Adipose tissue (tissue), 3 donors: ENCODE data around the gene BMF. TPM values are rescaled to one million over a fixed set of nuclear protein-coding genes. Genes with fewer than 3 reads are reported as not detected.
"Not testable (repeated sequence)": the region's sequence is repeated elsewhere in the genome, so short reads cannot be mapped to it uniquely, and the experiment has no call there.

Experiments used
- H3K27ac ChIP-seq: one replicate; pipeline ENCODE4 v1.5.1; 2013; ENCODE audit warnings: low read depth, low read length
- WGBS, 3 donors: extraction: QIAGEN DNeasy Blood & Tissue Kit; methylation state at CpG; one replicate each; pipeline ENCODE4 v1.1.7; 2013; 5-methylcytosine and 5-hydroxymethylcytosine counted together
- polyA plus RNA-seq, 3 donors: library from polyadenylated mRNA; stranded (reverse); fragments of 200-250 nt; gene quantifications; one replicate each; pipeline ENCODE4 v1.2.3, GENCODE V29; 2013
- donor health status: healthy with polysubstance abuse.
- donor health status: Bipolar disorder and iron deficiency.
- donor health status: healthy.

The BMF gene
- polyA plus RNA-seq, 3 donors, result 1.9 to 7.3 (median 3.5) TPM

DNA sequence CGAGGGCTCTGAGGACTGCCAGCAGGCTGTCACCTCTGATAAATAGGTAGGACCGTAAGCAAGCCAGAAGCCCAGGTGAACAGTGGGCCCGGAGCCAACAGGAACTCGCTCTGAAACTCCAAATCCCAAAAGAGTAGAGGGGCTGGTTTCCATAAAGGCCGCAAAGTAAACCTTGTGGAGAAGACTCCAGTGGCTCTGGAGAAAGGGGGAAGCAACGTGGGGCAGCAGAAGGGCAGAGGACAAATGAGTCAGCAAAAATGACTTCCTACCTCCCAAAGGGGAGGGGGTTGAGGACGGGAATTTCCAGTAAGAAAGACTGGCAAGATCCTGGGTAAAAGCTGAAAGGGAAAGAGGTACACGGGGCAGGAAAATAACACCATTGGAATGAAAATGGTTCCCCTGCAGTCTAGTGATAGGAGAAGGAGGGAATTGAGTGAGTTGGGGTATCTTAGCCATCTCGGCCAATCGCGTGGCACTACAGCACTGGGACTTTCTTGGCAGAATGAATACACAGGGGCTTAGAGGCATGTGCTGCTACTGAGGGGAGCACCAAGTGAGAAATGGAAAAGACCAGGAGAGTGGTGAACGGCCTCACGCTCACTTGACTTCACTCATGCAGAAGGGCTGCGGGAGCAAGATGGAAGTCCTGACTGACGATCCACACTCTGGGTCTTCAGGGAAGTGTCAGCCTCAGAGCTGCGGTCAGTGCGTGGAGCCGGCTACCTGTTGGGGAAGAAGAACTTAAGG is 33.2 kb downstream of the BMF start:
- WGBS, 3 donors, result 62 to 74% (median 72%) methylated on average over 17 to 18 of the region's 18 CpGs
- no peak overlapping the region for H3K27ac ChIP-seq

DNA sequence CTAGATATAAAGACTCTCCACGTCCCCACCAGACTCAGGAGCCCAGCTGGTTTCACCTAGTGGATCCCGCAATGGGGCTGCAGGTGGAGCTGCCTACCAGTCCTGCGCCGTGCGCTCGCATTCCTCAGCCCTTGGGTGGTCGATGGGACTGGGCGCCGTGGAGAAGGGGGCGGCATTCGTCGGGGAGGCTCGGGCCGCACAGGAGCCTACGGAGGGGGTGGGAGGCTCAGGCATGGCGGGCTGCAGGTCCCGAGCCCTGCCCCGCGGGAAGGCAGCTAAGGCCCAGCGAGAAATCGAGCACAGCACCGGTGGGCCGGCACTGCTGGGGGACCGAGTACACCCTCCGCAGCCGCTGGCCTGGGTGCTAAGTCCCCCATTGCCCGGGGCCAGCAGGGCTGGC is 34.0 kb downstream of the BMF start:
- WGBS, 3 donors, result 92 to 96% (median 93%) methylated on average over 15 to 20 of the region's 27 CpGs
- H3K27ac ChIP-seq, result not testable (repeated sequence)

DNA sequence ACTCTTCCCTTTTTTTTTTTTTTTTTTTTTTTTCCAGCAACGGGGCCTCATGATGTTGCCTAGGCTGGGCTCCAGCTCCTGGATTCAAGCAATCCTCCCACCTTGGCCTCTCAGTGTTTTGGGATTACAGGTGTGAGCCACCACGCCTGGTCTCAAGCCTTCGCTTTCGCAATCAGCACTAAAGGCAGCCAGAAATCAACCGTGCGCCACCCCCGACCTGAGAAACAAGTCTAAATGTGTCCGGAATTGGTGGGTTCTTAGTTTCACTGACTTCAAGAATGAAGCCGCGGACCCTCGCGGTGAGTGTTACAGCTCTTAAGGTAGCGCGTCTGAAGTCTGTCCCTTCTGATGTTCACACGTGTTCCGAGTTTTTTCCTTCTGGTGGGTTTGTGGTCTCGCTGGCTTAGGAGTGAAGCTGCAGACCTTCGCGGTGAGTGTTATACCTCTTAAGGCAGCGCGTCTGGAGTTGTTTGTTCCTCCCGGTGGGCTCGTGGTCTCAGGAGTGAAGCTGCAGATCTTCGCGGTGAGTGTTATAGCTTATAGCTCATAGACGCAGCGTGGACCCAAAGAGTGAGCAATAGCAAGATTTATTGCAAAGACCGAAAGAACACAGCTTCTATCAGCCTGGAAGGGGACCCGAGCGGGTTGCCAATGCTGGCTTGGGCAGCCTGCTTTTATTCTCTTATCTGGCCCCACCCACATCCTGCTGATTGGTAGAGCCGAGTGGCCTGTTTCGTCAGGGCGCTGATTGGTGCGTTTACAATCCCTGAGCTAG is 34.8 kb downstream of the BMF start:
- 69 to 85% (median 78%) methylated on average over 34 of the region's 34 CpGs for WGBS, 3 donors
- not testable (repeated sequence) for H3K27ac ChIP-seq

DNA sequence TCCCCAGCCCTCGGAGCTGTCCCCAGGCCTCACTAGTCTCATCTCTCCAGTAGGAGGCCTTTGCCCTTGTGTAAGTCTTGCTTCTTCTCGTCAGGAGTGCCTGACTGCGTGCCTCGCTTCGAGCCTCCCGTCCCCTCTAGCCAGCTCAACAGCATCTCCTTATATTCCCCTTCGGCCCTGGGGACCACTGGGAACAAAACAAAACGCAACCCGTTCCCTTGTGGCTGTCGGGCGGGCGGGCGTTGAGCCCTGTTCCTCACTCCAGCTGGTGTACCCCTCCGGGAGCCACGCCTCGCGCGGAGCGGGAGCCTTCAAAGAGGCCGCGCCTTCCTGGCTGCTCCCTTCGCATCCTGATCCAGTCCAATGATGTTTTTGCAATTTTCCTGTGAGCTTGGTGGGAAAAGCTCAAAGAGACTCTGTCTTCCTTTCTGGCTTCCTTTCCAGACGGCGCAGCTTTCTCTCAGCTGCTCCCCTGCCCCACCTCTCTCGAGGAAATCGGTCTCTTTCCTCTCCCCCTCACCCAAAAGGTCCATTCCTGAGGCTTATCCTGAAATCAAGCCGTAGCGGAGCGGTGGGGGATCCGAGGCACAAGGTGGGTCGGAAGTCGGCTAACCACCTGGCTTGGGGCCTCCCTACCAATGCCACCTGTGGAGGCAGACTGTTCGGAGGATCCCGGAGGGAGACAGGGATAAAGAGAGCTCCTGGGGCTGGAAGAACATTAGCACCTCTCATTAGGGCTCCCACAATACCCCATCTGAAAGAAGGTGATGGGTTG is 36.3 kb downstream of the BMF start:
- no peak overlapping the region for H3K27ac ChIP-seq
- 53 to 85% (median 68%) methylated on average over 34 of the region's 34 CpGs for WGBS, 3 donors

DNA sequence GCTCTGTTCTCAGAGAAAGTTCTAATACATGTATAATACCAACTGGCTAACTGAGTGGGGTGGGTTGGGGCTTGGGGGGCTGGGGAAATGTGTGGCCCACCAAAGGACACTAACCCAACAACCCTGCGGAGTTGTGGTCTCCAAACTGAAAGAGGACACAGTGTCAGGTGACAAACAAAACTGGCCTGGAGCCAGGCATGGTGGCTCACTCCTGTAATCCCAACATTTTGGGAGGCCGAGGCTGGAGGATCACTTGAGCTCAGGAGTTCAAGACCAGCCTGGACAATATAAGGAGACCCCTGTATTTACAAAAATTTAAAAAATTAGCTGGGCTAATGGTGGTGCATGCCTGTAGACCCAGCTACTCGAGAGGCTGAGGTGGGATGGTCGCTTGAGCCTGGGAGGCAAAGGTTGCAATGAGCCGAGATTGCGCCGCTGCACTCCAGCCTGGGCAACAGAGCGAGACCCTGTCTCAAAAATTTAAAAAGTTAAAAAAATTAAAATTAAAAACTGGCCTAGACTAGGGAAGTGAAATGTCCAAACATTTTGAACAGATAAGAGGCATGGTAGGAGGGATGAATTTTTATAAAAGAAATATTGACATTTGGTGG is 38.0 kb downstream of the BMF start:
- no peak overlapping the region for H3K27ac ChIP-seq
- WGBS, 3 donors, result 95 to 98% (median 96%) methylated on average over 8 of the region's 8 CpGs

DNA sequence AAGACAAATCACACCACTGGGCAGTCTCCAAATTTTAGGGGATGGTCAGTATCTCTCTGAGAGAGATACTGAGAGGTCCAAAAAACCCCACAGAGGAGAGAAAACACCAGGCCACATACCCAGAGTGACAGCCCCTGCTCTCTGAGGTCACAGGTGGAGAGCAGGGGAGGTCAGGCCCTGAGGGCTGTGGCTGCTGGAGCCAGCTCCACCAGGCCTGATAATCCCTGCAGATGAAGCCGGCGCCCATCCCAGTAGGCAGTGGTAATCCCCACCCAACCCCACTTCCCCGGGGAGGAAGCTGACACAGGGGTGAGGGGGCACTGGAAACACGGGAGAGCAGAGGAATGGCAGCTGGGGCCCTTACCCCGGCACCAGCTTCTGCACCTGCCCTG is 38.5 kb downstream of the BMF start:
- WGBS, 3 donors, result 69 to 77% (median 70%) methylated on average over 5 of the region's 5 CpGs
- no peak overlapping the region for H3K27ac ChIP-seq

DNA sequence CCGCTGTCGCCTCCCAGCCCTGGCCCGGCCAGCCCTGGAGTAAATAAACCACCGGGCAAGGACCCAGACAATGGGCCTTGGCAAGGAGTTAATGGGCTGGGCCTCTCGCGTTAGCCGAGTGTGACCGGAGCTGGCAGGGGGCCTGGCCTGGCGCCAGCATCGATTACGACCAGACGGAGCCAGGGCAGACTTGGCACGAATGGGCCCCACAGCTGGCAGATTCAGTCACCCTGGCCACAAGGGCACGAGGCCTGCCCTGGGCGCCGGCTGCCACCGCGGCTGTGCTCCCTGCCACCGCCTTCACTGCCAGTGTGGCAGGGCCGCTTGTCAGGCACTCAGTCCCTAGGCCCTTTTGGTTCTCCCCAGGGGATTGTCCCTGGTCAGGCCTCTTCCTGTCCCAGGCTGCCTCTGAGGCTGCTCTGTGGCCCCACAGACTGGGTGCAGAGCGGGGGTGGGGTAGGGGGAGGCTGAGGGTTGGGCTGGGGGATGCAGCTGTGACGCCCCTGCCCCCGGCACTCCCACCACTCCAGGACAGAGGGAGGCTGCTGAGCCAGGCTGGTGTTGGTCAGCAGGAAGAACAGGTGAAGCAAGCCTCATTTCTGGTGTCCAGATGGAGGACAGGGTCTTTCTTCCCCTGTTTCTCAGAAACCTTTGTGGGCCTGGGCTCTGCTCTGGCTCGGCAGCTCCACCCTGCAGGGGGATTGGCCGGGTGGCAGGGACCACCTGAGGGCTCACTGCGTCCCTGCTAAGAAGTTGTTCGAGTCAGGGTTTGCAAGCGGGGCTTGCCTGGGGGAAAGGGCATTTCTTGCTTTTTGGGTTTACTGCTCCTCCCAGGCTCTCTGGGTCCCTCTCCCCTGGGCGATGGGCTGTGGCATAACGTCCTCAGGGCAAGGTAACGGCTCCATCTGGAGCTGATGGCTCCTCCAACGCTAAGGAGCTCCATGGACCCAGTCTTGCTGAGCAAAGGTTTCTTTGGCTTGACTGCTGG is 39.2 kb downstream of the BMF start:
- H3K27ac ChIP-seq, result no peak overlapping the region
- 27 to 44% (median 42%) methylated on average over 32 of the region's 32 CpGs for WGBS, 3 donors

DNA sequence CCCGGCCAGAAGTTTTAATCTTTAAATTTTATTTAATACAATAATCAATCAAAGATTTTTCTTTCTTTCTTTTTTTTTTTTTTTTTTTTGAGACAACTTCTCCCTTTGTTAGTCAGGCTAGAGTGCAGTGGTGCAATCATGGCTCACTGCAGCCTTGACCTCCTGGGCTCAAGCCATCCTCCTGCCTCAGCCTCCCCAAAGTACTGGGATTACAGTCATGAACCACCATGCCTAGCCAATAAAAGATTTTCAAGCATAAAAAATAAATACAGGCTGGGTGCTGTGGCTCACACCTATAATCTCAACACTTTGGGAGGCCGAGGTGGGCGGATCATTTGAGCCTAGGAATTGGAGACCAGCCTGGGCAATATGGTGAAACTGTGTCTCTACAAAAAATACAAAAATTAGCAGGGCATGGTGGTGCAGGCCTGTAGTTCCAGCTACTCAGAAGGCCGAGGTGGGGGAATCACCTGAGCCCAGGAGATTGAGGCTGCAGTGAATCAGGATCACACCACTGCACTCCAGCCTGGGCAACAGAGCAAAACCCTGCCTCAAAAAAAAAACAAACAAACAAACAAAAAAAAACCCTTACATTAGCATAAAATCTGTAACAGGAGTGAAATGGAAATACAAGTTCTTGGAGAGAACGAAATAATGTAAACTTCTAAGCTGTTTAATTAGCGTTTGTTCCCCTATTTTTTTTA is 40.6 kb downstream of the BMF start:
- 67 to 94% (median 87%) methylated on average over 6 of the region's 6 CpGs for WGBS, 3 donors
- H3K27ac ChIP-seq, result no peak overlapping the region

DNA sequence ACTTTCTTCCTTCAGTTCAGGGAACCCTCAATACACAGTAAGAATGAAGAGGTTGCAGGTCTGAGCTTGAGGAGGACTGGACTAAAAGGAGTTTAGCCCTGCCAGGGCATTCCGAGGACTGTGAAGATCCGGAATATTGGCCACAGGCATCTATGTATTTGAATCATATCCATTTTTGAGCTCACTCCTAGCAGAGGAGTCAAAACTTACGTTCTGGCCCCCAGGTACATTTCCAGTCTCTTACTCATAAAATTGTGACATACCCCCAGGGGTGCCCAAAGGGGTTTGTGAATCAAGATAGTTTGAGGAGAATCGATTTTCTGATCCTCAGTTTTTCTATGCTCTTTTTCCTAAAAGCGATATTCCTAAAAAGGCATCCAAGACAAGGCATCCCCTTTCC is 42.1 kb downstream of the BMF start:
- no peak overlapping the region for H3K27ac ChIP-seq
- 88 to 91% (median 89%) methylated on average over 5 of the region's 5 CpGs for WGBS, 3 donors

DNA sequence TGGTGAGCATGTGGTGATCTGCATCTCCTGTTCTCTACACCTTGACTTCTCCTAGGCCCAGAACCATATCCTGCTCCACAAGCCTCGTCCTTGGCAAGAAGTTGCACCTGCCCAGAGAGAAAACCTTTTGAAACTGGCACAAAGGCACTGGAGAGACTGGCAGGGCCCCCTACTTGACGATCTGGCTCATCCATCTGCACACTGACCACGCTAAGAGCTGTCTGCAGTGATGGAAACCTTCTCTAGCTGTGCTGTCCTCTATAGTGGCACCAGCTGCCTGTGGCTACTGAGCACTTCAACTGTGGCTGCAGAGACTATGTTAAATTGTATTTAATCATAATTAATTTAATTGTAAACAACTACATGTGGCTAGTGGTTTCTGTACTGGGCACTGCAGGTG is 43.5 kb downstream of the BMF start:
- WGBS, 3 donors, result 76 to 95% (median 87%) methylated on average over 3 of the region's 3 CpGs

DNA sequence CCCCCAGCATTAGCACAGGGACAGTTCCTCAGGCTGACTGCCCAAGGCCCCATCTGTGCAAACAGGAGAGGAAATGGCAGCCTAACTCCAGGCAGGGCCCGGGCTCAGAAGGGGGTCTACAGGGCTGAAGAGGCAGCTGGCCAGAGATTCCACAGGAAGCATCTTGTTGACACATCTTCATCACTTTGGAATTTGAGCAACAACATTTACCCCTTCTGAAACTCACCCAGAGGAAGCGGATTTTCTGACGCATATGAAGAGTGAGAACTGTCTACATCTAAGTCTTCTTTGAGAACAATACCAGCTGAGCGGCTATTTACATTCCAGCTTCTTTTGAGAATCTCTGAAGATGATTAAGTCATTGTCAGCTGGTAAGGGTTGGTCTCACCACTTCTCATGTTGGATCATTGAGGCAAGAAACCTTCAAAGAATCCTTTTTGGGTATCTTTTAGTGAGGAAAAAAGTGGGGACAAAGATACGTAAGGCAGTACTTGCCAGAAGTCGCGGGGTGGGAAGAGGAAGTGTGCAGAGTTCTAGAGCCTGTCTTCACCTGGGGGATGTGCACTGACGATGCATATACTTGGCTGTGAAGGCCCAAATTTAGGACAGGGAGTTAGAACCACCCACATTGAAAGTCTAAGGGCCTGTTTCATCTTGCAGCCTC is 44.3 kb downstream of the BMF start:
- H3K27ac ChIP-seq, result no peak overlapping the region
- 80 to 88% (median 84%) methylated on average over 8 of the region's 8 CpGs for WGBS, 3 donors

More for the DNA sequence above, 43.5 kb downstream of the BMF start:
- no peak overlapping the region for H3K27ac ChIP-seq

DNA sequence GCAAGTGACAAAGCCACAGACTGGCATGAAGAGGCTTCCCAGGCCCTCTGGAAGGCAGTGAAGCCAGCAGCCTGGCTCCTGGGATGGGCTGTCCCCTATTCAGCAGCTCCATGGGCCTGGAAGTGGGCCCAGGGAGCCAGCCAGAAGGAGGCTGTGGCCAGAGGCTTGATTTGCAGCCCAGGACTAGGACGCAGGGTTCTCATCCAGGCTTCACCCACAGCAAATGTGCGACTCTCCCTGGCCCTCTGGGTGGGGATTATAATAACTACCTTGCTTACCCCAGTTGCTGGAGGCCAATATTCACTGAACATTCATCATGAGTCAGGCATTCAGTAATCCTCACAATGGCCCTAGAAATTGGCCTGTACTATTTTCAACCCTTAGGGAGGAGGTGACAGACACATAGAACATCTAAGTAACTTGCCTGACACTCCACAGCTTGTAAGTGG is 45.1 kb downstream of the BMF start:
- 79 to 97% (median 82%) methylated on average over 2 of the region's 2 CpGs for WGBS, 3 donors
- H3K27ac ChIP-seq, result no peak overlapping the region

DNA sequence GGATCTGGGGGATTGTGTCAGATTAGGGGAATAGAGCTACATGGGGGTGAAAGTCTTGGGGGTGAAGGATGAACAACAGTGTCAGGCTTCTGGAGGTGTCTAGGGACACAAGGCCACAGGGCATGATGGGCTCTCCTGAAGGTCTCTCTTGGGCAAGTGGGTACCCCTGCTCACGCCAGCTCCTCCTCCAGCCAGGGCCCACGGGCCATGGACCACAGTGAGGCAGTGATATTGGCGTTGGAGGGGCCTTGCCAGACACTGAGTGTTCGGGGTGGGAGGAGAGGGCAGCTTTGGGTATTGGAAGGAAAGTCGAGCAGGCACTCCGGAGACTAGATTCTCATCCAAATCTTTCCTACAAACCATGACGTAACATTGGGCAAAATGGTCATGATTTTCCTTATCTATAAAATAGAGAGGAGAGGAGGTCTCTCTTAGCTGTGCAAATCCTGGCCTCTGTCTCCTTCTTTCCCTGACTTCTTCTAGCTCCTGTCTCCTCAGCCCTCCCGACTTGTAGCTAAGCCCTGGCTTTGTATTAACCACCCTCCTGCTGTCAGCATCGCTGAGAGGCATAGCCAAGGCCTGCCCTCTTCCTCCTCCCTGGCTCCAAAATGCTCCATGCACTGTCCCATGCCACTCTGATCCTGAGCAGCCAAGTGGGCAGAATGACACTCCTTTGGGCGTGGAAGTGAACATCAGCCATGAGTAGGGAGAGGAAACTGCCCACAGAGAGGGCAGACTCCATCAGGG is 45.7 kb downstream of the BMF start:
- no peak overlapping the region for H3K27ac ChIP-seq
- WGBS, 3 donors, result 78 to 94% (median 91%) methylated on average over 10 of the region's 10 CpGs

DNA sequence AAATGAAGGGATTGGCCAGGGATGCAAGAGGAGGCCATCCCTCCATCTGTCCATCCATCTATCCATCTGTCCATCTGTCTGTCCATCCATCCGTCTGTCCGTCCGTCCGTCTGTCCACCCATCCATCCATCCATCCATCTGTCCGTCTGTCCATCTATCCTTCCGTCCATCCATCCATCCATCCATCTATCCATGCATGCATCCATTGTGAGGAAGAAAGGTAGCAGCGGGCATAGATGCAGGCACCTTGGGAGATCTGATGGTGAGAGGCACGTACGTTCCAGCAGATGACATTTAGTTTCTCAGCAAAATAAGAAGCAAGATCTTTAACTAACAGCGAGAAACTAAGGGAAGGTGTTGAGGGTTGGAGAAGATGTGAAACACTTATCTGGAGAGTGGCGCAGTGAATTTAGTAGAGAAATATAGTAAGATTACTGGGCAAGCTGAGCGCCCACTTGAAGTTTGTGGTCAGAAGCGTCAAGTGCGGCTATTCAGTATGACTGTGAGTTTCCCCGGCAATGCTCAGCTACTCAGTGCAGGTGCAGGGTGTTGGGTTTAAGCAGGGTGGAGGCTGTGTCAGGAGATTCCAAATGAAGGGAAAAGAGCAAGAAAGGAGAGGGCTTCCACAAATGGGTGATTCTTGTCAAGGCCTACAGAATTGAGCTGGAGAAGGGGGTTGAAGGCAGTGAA is 47.3 kb downstream of the BMF start:
- 89 to 97% (median 93%) methylated on average over 15 of the region's 15 CpGs for WGBS, 3 donors
- H3K27ac ChIP-seq, result no peak overlapping the region

DNA sequence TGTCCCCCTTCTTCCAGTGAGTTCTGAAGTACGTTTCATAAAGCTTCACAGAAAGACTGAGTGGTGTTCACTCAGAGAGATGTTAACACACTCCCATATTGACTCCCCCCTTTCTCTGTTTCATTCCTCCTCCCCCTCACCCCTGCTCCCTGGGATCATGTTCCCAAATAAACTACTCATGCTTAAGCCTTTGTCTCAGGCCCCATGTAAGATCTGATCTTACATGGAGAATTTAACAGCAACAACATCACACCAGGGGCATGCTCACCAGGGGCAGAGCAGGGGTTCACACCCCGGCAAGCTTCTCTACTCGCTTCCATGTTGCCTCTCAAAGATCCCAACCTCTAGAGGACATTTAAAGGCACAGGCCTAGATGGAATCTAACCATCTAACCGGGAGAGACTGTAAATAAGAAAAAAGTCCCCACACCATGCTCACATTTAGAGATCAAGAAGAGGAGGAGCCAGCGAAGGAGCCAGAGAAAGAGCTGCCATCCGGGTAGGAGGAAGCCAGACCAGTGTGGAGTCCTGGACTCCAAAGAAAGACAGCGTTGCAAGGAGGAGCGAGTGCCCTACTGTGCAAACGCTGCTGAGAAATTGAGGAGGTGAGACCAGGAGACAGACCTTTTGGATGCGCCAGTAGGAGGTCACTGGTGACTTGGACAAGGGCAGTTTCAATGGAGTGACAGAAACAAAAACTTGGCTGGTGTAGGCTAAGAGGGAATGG is 48.3 kb downstream of the BMF start:
- no peak overlapping the region for H3K27ac ChIP-seq
- 89 to 94% (median 93%) methylated on average over 10 of the region's 10 CpGs for WGBS, 3 donors
